Measurements from ENCODE around the gene MOGAT2. TPM values are rescaled to one million over a fixed set of nuclear protein-coding genes. Genes with fewer than 3 reads are reported as not detected.

Gene MOGAT2
- total and polyA plus RNA-seq, 2 donors (not counting 1 experiment from before 2014, with no cell fraction given), result not detected

- no peak for DNase-seq (ENCODE audit: low read depth in 2 of 2)
- Histone ChIP-seq H4K20me1 (ENCODE audit: control insufficient read depth, extremely low read depth, insufficient read depth, low read length) (no peaks in the 10 kb centered on the region), H3K27me3 (ENCODE audit: control insufficient read depth, insufficient read depth, low read length) (no peaks in the 10 kb centered on the region), H3K4me3 (replicated peaks in 1 of 4; ENCODE audit: control extremely low read depth in 1 of 4, insufficient read depth in 1 of 4, low read depth in 3 of 4, low read length in 4 of 4) (no peak overlapping the region), H3K4me1 (ENCODE audit: control insufficient read depth, extremely low read depth, insufficient read depth, low read length) (no peaks in the 10 kb centered on the region), H3K9ac (ENCODE audit: insufficient read depth, low read length) (no peak overlapping the region), H3K36me3 (ENCODE audit: control insufficient read depth, insufficient read depth, low read length) (no peaks in the 10 kb centered on the region), H3K27ac (ENCODE audit: insufficient read depth, low read length) (no peak overlapping the region), H3K9me3 (ENCODE audit: control insufficient read depth, insufficient read depth, low read depth, low read length) (no peaks in the 10 kb centered on the region), H3K79me2 (ENCODE audit: control insufficient read depth, insufficient read depth, low read length) (no peaks in the 10 kb centered on the region), H3K4me2 (ENCODE audit: extremely low read depth, insufficient read depth, low read length) (no peak overlapping the region), H2AFZ (ENCODE audit: low read length) (no peak overlapping the region)
- no peak for TF ChIP-seq CTCF (conservative IDR thresholded peaks at IDR 0.05 in 1 of 2, IDR thresholded peaks at IDR 0.05 in 1 of 2; ENCODE audit: low read depth in 1 of 2, low read length in 2 of 2)
- TF ChIP-seq EZH2 (IDR thresholded peaks at IDR 0.05; ENCODE audit: low read length, missing control alignments), result no peak
Measured at GRCh38 chr11:75725547-75726320, 8.1 kb downstream of the MOGAT2 start.

GRCh38 chr11:75728992-75729391, 11.4 kb downstream of the MOGAT2 start:
- no peak for DNase-seq (ENCODE audit: low read depth in 2 of 2)
- H3K4me2 ChIP-seq (ENCODE audit: extremely low read depth, insufficient read depth, low read length), result no peak overlapping the region
- no peak overlapping the region for H2AFZ ChIP-seq (ENCODE audit: low read length)
- TF ChIP-seq CTCF (conservative IDR thresholded peaks at IDR 0.05 in 1 of 2, IDR thresholded peaks at IDR 0.05 in 1 of 2; ENCODE audit: low read depth in 1 of 2, low read length in 2 of 2) (no peak), EZH2 (IDR thresholded peaks at IDR 0.05; ENCODE audit: low read length, missing control alignments) (no peak)
- no peaks in the 10 kb centered on the region for H3K4me1 ChIP-seq (ENCODE audit: control insufficient read depth, extremely low read depth, insufficient read depth, low read length)
- no peaks in the 10 kb centered on the region for H4K20me1 ChIP-seq (ENCODE audit: control insufficient read depth, extremely low read depth, insufficient read depth, low read length)
- no peaks in the 10 kb centered on the region for H3K79me2 ChIP-seq (ENCODE audit: control insufficient read depth, insufficient read depth, low read length)
- no peak overlapping the region for H3K27ac ChIP-seq (ENCODE audit: insufficient read depth, low read length)
- no peaks in the 10 kb centered on the region for H3K9me3 ChIP-seq (ENCODE audit: control insufficient read depth, insufficient read depth, low read depth, low read length)
- no peaks in the 10 kb centered on the region for H3K27me3 ChIP-seq (ENCODE audit: control insufficient read depth, insufficient read depth, low read length)
- H3K4me3 ChIP-seq (replicated peaks in 1 of 4; ENCODE audit: control extremely low read depth in 1 of 4, insufficient read depth in 1 of 4, low read depth in 3 of 4, low read length in 4 of 4), result no peak overlapping the region
- no peaks in the 10 kb centered on the region for H3K36me3 ChIP-seq (ENCODE audit: control insufficient read depth, insufficient read depth, low read length)
- H3K9ac ChIP-seq (ENCODE audit: insufficient read depth, low read length), result no peak overlapping the region

- H3K4me3 ChIP-seq (replicated peaks in 1 of 4; ENCODE audit: control extremely low read depth in 1 of 4, insufficient read depth in 1 of 4, low read depth in 3 of 4, low read length in 4 of 4), result no peak overlapping the region
- no peaks in the 10 kb centered on the region for H3K4me1 ChIP-seq (ENCODE audit: control insufficient read depth, extremely low read depth, insufficient read depth, low read length)
- H3K27ac ChIP-seq (ENCODE audit: insufficient read depth, low read length), result no peak overlapping the region
- H3K27me3 ChIP-seq (ENCODE audit: control insufficient read depth, insufficient read depth, low read length), result peaks cover 6% of the 10 kb centered on the region
- no peak overlapping the region for H3K9ac ChIP-seq (ENCODE audit: insufficient read depth, low read length)
- no peaks in the 10 kb centered on the region for H3K79me2 ChIP-seq (ENCODE audit: control insufficient read depth, insufficient read depth, low read length)
- no peak overlapping the region for H2AFZ ChIP-seq (ENCODE audit: low read length)
- DNase-seq (ENCODE audit: low read depth in 2 of 2), result no peak
- no peak overlapping the region for H3K4me2 ChIP-seq (ENCODE audit: extremely low read depth, insufficient read depth, low read length)
- no peaks in the 10 kb centered on the region for H4K20me1 ChIP-seq (ENCODE audit: control insufficient read depth, extremely low read depth, insufficient read depth, low read length)
- no peaks in the 10 kb centered on the region for H3K36me3 ChIP-seq (ENCODE audit: control insufficient read depth, insufficient read depth, low read length)
- no peaks in the 10 kb centered on the region for H3K9me3 ChIP-seq (ENCODE audit: control insufficient read depth, insufficient read depth, low read depth, low read length)
- no peak for TF ChIP-seq EZH2 (IDR thresholded peaks at IDR 0.05; ENCODE audit: low read length, missing control alignments)
- TF ChIP-seq CTCF (conservative IDR thresholded peaks at IDR 0.05 in 1 of 2, IDR thresholded peaks at IDR 0.05 in 1 of 2; ENCODE audit: low read depth in 1 of 2, low read length in 2 of 2), result no peak
Measured at GRCh38 chr11:75731095-75731494, 13.5 kb downstream of the MOGAT2 start.

Measured in fibroblast of lung (primary cell).